ENCODE measurements around the gene MMP25.
"Not testable (repeated sequence)": the region's sequence is repeated elsewhere in the genome, so short reads cannot be mapped to it uniquely, and the experiment has no call there.

The MMP25 gene

GRCh38 chr16:3056336-3057180 is 10.2 kb downstream of the MMP25 start:
- no peak for DNase-seq

GRCh38 chr16:3057181-3058138 is 11.1 kb downstream of the MMP25 start:
- no peak for DNase-seq

GRCh38 chr16:3058139-3059030 is 12.0 kb downstream of the MMP25 start:
- DNase-seq: no peak

- DNase-seq: peak; percentile 39 to 80
Measured at GRCh38 chr16:3059041-3059722, 12.8 kb downstream of the MMP25 start.

GRCh38 chr16:3059723-3060242 is 13.4 kb downstream of the MMP25 start:
- DNase-seq: no peak

- DNase-seq: no peak
Measured at GRCh38 chr16:3060339-3061127, 14.2 kb downstream of the MMP25 start.

GRCh38 chr16:3062553-3062952 is 16.2 kb downstream of the MMP25 start:
- no peak for DNase-seq

- no peak for DNase-seq
Measured at GRCh38 chr16:3063625-3064386, 17.4 kb downstream of the MMP25 start.

GRCh38 chr16:3065069-3065741 is 18.8 kb downstream of the MMP25 start, which contains the start of gene IL32:
IL32 (plus strand) TSS chr16:3065640; CDS start chr16:3065812, 172 bp downstream.
- DNase-seq: no peak

GRCh38 chr16:3065742-3066439 is 19.5 kb downstream of the MMP25 start:
- DNase-seq: no peak

GRCh38 chr16:3066440-3066748 is 20.0 kb downstream of the MMP25 start:
- DNase-seq: no peak

- DNase-seq: no peak
Measured at GRCh38 chr16:3068487-3068886, 22.1 kb downstream of the MMP25 start.

GRCh38 chr16:3069146-3069545 is 22.8 kb downstream of the MMP25 start:
- DNase-seq: not testable (repeated sequence)

GRCh38 chr16:3070608-3071111 is 24.3 kb downstream of the MMP25 start:
- DNase-seq: no peak

- no peak for DNase-seq
Measured at GRCh38 chr16:3071655-3072054, 25.3 kb downstream of the MMP25 start.

GRCh38 chr16:3072148-3072547 is 25.8 kb downstream of the MMP25 start:
- DNase-seq: not testable (repeated sequence)

- DNase-seq: not testable (repeated sequence)
Measured at GRCh38 chr16:3072576-3073263, 26.4 kb downstream of the MMP25 start.

- DNase-seq: no peak
Measured at GRCh38 chr16:3073448-3073847, 27.1 kb downstream of the MMP25 start.

All from NCI-H187 (cell line).